ENCODE measurements around the gene PPM1L. TPM values are rescaled to one million over a fixed set of nuclear protein-coding genes. Genes with fewer than 3 reads are reported as not detected.
A peak's percentile ranks its signal among the peaks of the same experiment; 100 is the strongest.

Gene PPM1L
- total RNA-seq, 1 experiment from 2014 or later: 5.0 TPM

- CTCF ChIA-PET: no interaction called here
These were observed 351.3 kb downstream of the PPM1L start for GRCh38 chr3:161107311-161107710.

DNA sequence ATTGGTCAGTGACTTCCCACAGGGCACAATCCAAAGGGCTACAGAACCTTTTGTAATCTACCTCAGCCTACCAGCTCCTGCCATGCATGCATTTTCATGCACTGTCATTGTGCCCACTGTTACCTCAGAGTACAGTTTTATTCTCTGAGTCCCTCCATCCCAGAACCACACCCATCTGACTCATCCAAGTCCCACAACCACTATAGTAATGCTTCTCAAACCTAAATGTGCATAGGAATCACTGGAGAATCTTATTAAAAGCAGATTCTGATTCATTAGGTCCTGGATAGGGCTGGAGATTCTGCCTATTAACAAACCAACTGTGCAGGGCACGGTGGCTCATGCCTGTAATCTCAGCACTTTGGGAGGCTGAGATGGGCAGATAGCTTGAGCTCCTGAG, 352.8 kb downstream of the PPM1L start:
- H3K4me3 ChIP-seq: no peak overlapping the region
- CTCF ChIA-PET: no interaction called here
- H3K4me2 ChIP-seq: no peak overlapping the region
- DNase-seq: peak; percentile 22 to 68
- peaks cover 3% of the 10 kb centered on the region; the same call in 1 of the 2 replicates for H3K9me3 ChIP-seq (ENCODE audit: insufficient read depth, low read depth)
- peak overlapping the region; percentile 11; the same call in 1 of the 2 replicates for H3K27ac ChIP-seq
- POLR2A ChIA-PET (ENCODE audit: unreplicated experiment): no interaction called here
- intact Hi-C loops (cut with micrococcal nuclease; ENCODE audit: unreplicated experiment): loop anchor here (10.0 kb wide), 1 partner anchor 316 kb away; no protein-coding TSS in a partner anchor
- H3F3A ChIP-seq (ENCODE audit: insufficient read depth, low read depth): peaks cover 8% of the 10 kb centered on the region; the same call in 1 of the 2 replicates
- no peaks in the 10 kb centered on the region for H3K27me3 ChIP-seq (ENCODE audit: insufficient read depth, low read depth)
- no peaks in the 10 kb centered on the region for H3K36me3 ChIP-seq (ENCODE audit: low read depth)
- TF ChIP-seq EZH2 (IDR thresholded peaks at IDR 0.05; ENCODE audit: low read depth): no peak
- TF ChIP-seq, protein P1, sequence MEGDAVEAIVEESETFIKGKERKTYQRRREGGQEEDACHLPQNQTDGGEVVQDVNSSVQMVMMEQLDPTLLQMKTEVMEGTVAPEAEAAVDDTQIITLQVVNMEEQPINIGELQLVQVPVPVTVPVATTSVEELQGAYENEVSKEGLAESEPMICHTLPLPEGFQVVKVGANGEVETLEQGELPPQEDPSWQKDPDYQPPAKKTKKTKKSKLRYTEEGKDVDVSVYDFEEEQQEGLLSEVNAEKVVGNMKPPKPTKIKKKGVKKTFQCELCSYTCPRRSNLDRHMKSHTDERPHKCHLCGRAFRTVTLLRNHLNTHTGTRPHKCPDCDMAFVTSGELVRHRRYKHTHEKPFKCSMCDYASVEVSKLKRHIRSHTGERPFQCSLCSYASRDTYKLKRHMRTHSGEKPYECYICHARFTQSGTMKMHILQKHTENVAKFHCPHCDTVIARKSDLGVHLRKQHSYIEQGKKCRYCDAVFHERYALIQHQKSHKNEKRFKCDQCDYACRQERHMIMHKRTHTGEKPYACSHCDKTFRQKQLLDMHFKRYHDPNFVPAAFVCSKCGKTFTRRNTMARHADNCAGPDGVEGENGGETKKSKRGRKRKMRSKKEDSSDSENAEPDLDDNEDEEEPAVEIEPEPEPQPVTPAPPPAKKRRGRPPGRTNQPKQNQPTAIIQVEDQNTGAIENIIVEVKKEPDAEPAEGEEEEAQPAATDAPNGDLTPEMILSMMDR (conservative IDR thresholded peaks at IDR 0.05): no peak
- no peaks in the 10 kb centered on the region for H3K79me2 ChIP-seq (ENCODE audit: low read depth)
- BruUV-seq (replicated peaks): no TSS peak
- peaks cover 23% of the 10 kb centered on the region for H3K4me1 ChIP-seq (replicated peaks; ENCODE audit: insufficient read depth)
- no peaks in the 10 kb centered on the region for H3K9me2 ChIP-seq (ENCODE audit: insufficient read depth)
- H4K20me1 ChIP-seq (ENCODE audit: insufficient read depth): no peaks in the 10 kb centered on the region
- no peak overlapping the region for H2AFZ ChIP-seq

More at GRCh38 chr3:161107311-161107710, 351.3 kb downstream of the PPM1L start:
- Histone ChIP-seq H3K27me3 (ENCODE audit: insufficient read depth, low read depth) (no peaks in the 10 kb centered on the region), H2AFZ (no peak overlapping the region), H3K9me3 (ENCODE audit: insufficient read depth, low read depth) (peaks cover 3% of the 10 kb centered on the region; the same call in 1 of the 2 replicates), H4K20me1 (ENCODE audit: insufficient read depth) (no peaks in the 10 kb centered on the region), H3K4me2 (no peak overlapping the region), H3K4me3 (no peak overlapping the region), H3F3A (ENCODE audit: insufficient read depth, low read depth) (peaks cover 8% of the 10 kb centered on the region; the same call in 1 of the 2 replicates), H3K36me3 (ENCODE audit: low read depth) (no peaks in the 10 kb centered on the region), H3K79me2 (ENCODE audit: low read depth) (no peaks in the 10 kb centered on the region), H3K27ac (no peak overlapping the region), H3K9me2 (ENCODE audit: insufficient read depth) (no peaks in the 10 kb centered on the region), H3K4me1 (replicated peaks; ENCODE audit: insufficient read depth) (peaks cover 23% of the 10 kb centered on the region)
- TF ChIP-seq, protein P1 (conservative IDR thresholded peaks at IDR 0.05): no peak
- no TSS peak for BruUV-seq (replicated peaks)
- intact Hi-C loops (cut with micrococcal nuclease; ENCODE audit: unreplicated experiment): loop anchor here (10.0 kb wide), 1 partner anchor 317 kb away; no protein-coding TSS in a partner anchor
- POLR2A ChIA-PET (ENCODE audit: unreplicated experiment): interaction anchor here (0.5 to 0.7 kb wide), 2 partner anchors 19 to 76 kb away, joined by 3 to 6 read pairs; no protein-coding TSS in a partner anchor
- peak in 1 of 2 experiments; percentile 70 for DNase-seq

GRCh38 chr3:161117646-161118045, 361.6 kb downstream of the PPM1L start:
- no peaks in the 10 kb centered on the region for H3K4me1 ChIP-seq (replicated peaks; ENCODE audit: insufficient read depth)
- ChIA-PET POLR2A (ENCODE audit: unreplicated experiment) (no interaction called here), CTCF (no interaction called here)
- H3F3A ChIP-seq (ENCODE audit: insufficient read depth, low read depth): no peaks in the 10 kb centered on the region
- no TSS peak for BruUV-seq (replicated peaks)
- H3K36me3 ChIP-seq (ENCODE audit: low read depth): no peaks in the 10 kb centered on the region
- H3K27ac ChIP-seq: no peak overlapping the region
- no peak overlapping the region for H3K4me3 ChIP-seq
- peaks cover 30% of the 10 kb centered on the region for H3K9me3 ChIP-seq (ENCODE audit: insufficient read depth, low read depth)
- no peaks in the 10 kb centered on the region for H3K79me2 ChIP-seq (ENCODE audit: low read depth)
- no peak overlapping the region for H3K4me2 ChIP-seq
- no peak overlapping the region for H2AFZ ChIP-seq
- no peaks in the 10 kb centered on the region for H4K20me1 ChIP-seq (ENCODE audit: insufficient read depth)
- DNase-seq: no peak
- TF ChIP-seq EZH2 (IDR thresholded peaks at IDR 0.05; ENCODE audit: low read depth): no peak
- TF ChIP-seq, protein P1 (conservative IDR thresholded peaks at IDR 0.05): no peak
- H3K27me3 ChIP-seq (ENCODE audit: insufficient read depth, low read depth): no peaks in the 10 kb centered on the region
- intact Hi-C loops (cut with micrococcal nuclease; ENCODE audit: unreplicated experiment): no loop called here
- H3K9me2 ChIP-seq (ENCODE audit: insufficient read depth): no peaks in the 10 kb centered on the region

Data from PC-9 (cell line).